ENCODE measurements around the gene CELF5. TPM values are rescaled to one million over a fixed set of nuclear protein-coding genes. Genes with fewer than 3 reads are reported as not detected.

Gene CELF5
- total RNA-seq, 1 experiment from 2014 or later: 2.5 TPM

GRCh38 chr19:3216874-3217273 lies 7.6 kb upstream of the CELF5 start:
- H3K9me2 ChIP-seq (ENCODE audit: insufficient read depth): no peaks in the 10 kb centered on the region
- no peak for DNase-seq (ENCODE audit: low read depth, low spot score)
- H3K4me2 ChIP-seq (ENCODE audit: low read length): no peak overlapping the region
- ChIA-PET POLR2A (interaction anchor here (0.7 kb wide), 1 partner anchor 11 kb away, joined by 3 read pairs; no protein-coding TSS in a partner anchor), CTCF (no interaction called here), RAD21 (ENCODE audit: low non-redundant PET in 1 of 2, low total read pairs in 2 of 2, uncharacterized antibody in 2 of 2, unreplicated experiment in 2 of 2) (no interaction called here)
- TF ChIP-seq EGR1 (IDR thresholded peaks at IDR 0.05; ENCODE audit: low read depth): no peak
- TF ChIP-seq POLR2AphosphoS5 (IDR thresholded peaks at IDR 0.05; ENCODE audit: low read depth, low read length): no peak
- no peak for TF ChIP-seq POLR2A (IDR thresholded peaks at IDR 0.05; ENCODE audit: borderline replicate concordance, extremely low read depth, insufficient read depth, insufficient read length)
- TF ChIP-seq SP1 (IDR thresholded peaks at IDR 0.05; ENCODE audit: low read depth): no peak
- TF ChIP-seq TCF7L2 (IDR thresholded peaks at IDR 0.05; ENCODE audit: borderline replicate concordance, extremely low read depth, insufficient read depth, insufficient read length): no peak
- TF ChIP-seq RAD21 (IDR thresholded peaks at IDR 0.05; ENCODE audit: low read depth): no peak
- TF ChIP-seq CTCF (IDR thresholded peaks at IDR 0.05 in 2 of 3, conservative IDR thresholded peaks at IDR 0.05 in 1 of 3; ENCODE audit: borderline replicate concordance in 1 of 3, insufficient read depth in 1 of 3, low read depth in 2 of 3, low read length in 2 of 3): no peak
- TF ChIP-seq, protein P1, sequence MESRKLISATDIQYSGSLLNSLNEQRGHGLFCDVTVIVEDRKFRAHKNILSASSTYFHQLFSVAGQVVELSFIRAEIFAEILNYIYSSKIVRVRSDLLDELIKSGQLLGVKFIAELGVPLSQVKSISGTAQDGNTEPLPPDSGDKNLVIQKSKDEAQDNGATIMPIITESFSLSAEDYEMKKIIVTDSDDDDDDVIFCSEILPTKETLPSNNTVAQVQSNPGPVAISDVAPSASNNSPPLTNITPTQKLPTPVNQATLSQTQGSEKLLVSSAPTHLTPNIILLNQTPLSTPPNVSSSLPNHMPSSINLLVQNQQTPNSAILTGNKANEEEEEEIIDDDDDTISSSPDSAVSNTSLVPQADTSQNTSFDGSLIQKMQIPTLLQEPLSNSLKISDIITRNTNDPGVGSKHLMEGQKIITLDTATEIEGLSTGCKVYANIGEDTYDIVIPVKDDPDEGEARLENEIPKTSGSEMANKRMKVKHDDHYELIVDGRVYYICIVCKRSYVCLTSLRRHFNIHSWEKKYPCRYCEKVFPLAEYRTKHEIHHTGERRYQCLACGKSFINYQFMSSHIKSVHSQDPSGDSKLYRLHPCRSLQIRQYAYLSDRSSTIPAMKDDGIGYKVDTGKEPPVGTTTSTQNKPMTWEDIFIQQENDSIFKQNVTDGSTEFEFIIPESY (IDR thresholded peaks at IDR 0.05; ENCODE audit: extremely low read depth, insufficient replicate concordance, low read length): no peak
- TF ChIP-seq ELF1 (IDR thresholded peaks at IDR 0.05; ENCODE audit: borderline replicate concordance, low read depth): no peak
- TF ChIP-seq, protein P2, sequence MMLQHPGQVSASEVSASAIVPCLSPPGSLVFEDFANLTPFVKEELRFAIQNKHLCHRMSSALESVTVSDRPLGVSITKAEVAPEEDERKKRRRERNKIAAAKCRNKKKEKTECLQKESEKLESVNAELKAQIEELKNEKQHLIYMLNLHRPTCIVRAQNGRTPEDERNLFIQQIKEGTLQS (IDR thresholded peaks at IDR 0.05): no peak
- no peak for TF ChIP-seq SIN3A (IDR thresholded peaks at IDR 0.05; ENCODE audit: low read depth)
- TF ChIP-seq ZNF274 (IDR thresholded peaks at IDR 0.05; ENCODE audit: low read depth, low read length): no peak
- no peak for TF ChIP-seq FOSL1 (IDR thresholded peaks at IDR 0.05; ENCODE audit: low read depth)
- no peak for ATAC-seq
- H3K9ac ChIP-seq (ENCODE audit: low read length): no peak overlapping the region
- no peaks in the 10 kb centered on the region for H3K36me3 ChIP-seq (ENCODE audit: control insufficient read depth in 1 of 2, insufficient read depth in 2 of 2, low read length in 2 of 2)
- no peaks in the 10 kb centered on the region for H3K79me2 ChIP-seq (ENCODE audit: insufficient read depth, low read length)
- no peaks in the 10 kb centered on the region for H4K20me1 ChIP-seq (ENCODE audit: insufficient read depth)
- no TSS peak for BruUV-seq (replicated peaks)
- H2AFZ ChIP-seq (ENCODE audit: low read depth, low read length, poor library complexity, severe bottlenecking): no peak overlapping the region
- H3K27me3 ChIP-seq (ENCODE audit: insufficient read depth, low read length): no peaks in the 10 kb centered on the region
- H3K4me1 ChIP-seq (ENCODE audit: control insufficient read depth in 1 of 2, insufficient read depth in 2 of 2, low read length in 2 of 2): peaks cover 0 to 3% of the 10 kb centered on the region in 2 experiments; a peak in 1 of 4 replicates
- H3K4me3 ChIP-seq (replicated peaks in 1 of 2; ENCODE audit: low read depth in 1 of 2, low read length in 2 of 2): no peak overlapping the region
- intact Hi-C loops (cut with micrococcal nuclease): no loop called here
- H3K9me3 ChIP-seq (ENCODE audit: control insufficient read depth in 1 of 2, insufficient read depth in 1 of 2, low read depth in 1 of 2, low read length in 2 of 2): no peaks in the 10 kb centered on the region
- H3K27ac ChIP-seq (ENCODE audit: low read depth, low read length): no peak overlapping the region

All from HCT116 (cell line).